ENCODE data around the gene FPR1. TPM values are rescaled to one million over a fixed set of nuclear protein-coding genes. Genes with fewer than 3 reads are reported as not detected.

The FPR1 gene
- 0.11 TPM in 1 of 2 replicates, not detected in the other for total RNA-seq

GRCh38 chr19:51751655-51752054, at the start of gene FPR1:
Gene FPR1 (minus strand): TSS chr19:51751878. CDS start chr19:51746994, 4,884 bp downstream.

GRCh38 chr19:51794885-51795490, 43.3 kb upstream of the FPR1 start, which contains the start of gene FPR3:
Gene FPR3 (plus strand): TSS chr19:51795157. CDS start chr19:51823749, 28,592 bp downstream.

GRCh38 chr19:51760697-51761356, 9.1 kb upstream of the FPR1 start, which contains the start of gene FPR2:
Gene FPR2 (plus strand): TSS chr19:51761180. CDS start chr19:51768659, 7,479 bp downstream.

Other genes with a start within 250 kb of the FPR1 start
- not detected in 2 replicates for gene SIGLEC6, start 220.2 kb downstream of the FPR1 start, total RNA-seq
- gene ZNF175, start 180.6 kb downstream of the FPR1 start, total RNA-seq = 5.5 and 6.4 TPM in 2 replicates
- gene SIGLEC5, start 121.5 kb downstream of the FPR1 start, total RNA-seq = 1.2 and 2.8 TPM in 2 replicates
- not detected in 2 replicates for gene SIGLEC14, start 105.1 kb downstream of the FPR1 start, total RNA-seq
- gene SPACA6, start 58.5 kb downstream of the FPR1 start, total RNA-seq = 5.5 and 21.2 TPM in 2 replicates
- not detected in 2 replicates for gene HAS1, start 27.9 kb downstream of the FPR1 start, total RNA-seq
- gene FPR2, start 9.3 kb upstream of the FPR1 start, total RNA-seq = not detected in 2 replicates
- not detected in 2 replicates for gene FPR3, start 43.3 kb upstream of the FPR1 start, total RNA-seq
- gene ZNF577, start 136.1 kb upstream of the FPR1 start, total RNA-seq = 8.4 and 13.0 TPM in 2 replicates
- 6.4 and 7.1 TPM in 2 replicates for gene ZNF649, start 153.1 kb upstream of the FPR1 start, total RNA-seq
- 6.5 and 7.9 TPM in 2 replicates for gene ZNF613, start 175.6 kb upstream of the FPR1 start, total RNA-seq
- gene ZNF350, start 235.0 kb upstream of the FPR1 start, total RNA-seq = 10.3 and 16.5 TPM in 2 replicates

All from placental epithelial cell (primary cell).